ENCODE measurements around the gene MEGF9. TPM values are rescaled to one million over a fixed set of nuclear protein-coding genes. Genes with fewer than 3 reads are reported as not detected.

The MEGF9 gene
- total RNA-seq (10 to 100 TPM; 10.3 to 28.5 (median 21.3) TPM), polyA plus RNA-seq (10 to 100 TPM in 1 of 3 donors, 1 to 10 TPM in 2; 3.9 to 22.4 (median 4.3) TPM)
- long read RNA-seq, donor 1, full-length matches to known transcripts: 3 of 17 reads
- long read RNA-seq, donor 1, partial matches to known transcripts: 14 of 17 reads
- long read RNA-seq, donor 1, other reads (novel, unspliced or antisense): 0 of 17 reads
- long read RNA-seq, donor 2: 0 reads
- long read RNA-seq, donor 3, full-length matches to known transcripts: 1 of 1 reads
- long read RNA-seq, donor 3, partial matches to known transcripts: 0 of 1 reads
- long read RNA-seq, donor 3, other reads (novel, unspliced or antisense): 0 of 1 reads
- long read RNA-seq, donor 4, partial matches to known transcripts: 0 of 2 reads
- long read RNA-seq, donor 4, other reads (novel, unspliced or antisense): 2 of 2 reads
- long read RNA-seq, donor 5, full-length matches to known transcripts: 3 of 7 reads
- long read RNA-seq, donor 5, partial matches to known transcripts: 0 of 7 reads
- long read RNA-seq, donor 5, other reads (novel, unspliced or antisense): 4 of 7 reads
- long read RNA-seq, donor 6, partial matches to known transcripts: 2 of 5 reads
- long read RNA-seq, donor 6, other reads (novel, unspliced or antisense): 3 of 5 reads
- long read RNA-seq, donor 7, full-length matches to known transcripts: 1 of 1 reads
- long read RNA-seq, donor 7, partial matches to known transcripts: 0 of 1 reads
- long read RNA-seq, donor 7, other reads (novel, unspliced or antisense): 0 of 1 reads
- long read RNA-seq, donor 8, full-length matches to known transcripts: 1 of 1 reads
- long read RNA-seq, donor 8, partial matches to known transcripts: 0 of 1 reads
- long read RNA-seq, donor 8, other reads (novel, unspliced or antisense): 0 of 1 reads
- long read RNA-seq, donor 9, full-length matches to known transcripts: 2 of 2 reads
- long read RNA-seq, donor 9, partial matches to known transcripts: 0 of 2 reads
- long read RNA-seq, donor 9, other reads (novel, unspliced or antisense): 0 of 2 reads
- long read RNA-seq, donor 10, full-length matches to known transcripts: 1 of 1 reads
- long read RNA-seq, donor 10, partial matches to known transcripts: 0 of 1 reads
- long read RNA-seq, donor 10, other reads (novel, unspliced or antisense): 0 of 1 reads

DNA sequence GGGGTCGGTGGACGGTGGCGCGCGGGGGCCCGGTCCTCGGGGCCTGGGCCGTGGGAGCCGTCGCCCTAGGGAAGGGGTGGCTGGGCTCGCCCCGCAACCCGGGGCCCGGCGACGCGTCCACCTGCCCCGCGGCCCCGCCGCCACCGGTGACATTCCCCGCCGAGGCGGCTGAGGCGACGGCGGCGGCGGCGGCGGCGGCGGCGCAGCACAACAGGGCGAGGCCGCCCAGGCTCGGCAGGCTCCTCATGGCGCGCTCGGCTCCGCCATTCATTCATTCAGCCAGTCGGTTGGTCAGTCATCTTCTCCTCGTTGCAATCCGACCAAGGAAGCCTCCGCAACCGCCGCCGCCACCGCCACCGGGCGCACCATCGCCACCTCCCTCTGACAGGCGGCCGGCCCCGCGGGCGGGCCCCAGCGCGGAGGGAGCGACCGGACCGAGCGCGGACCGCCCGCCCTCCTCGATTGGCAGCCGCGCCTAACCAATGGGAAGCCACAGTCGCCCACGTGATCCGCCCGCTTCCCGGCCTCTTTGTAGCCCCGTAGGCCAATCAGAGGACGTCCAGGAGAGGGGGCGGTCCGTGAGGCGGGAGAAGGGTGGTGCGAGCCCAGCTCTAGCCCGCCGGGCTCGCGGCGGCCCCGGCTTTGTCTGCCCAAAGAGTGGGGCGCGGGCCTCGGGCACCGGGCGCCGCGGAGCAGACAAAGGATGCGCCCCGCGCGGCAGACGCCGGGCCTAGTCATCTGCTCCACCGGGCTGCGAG lies at the start of gene MEGF9:
Gene MEGF9, minus strand, starts transcription at position 383 of the 758 bp plus-strand sequence. Its CDS starts 112 bp downstream, at position 271.
- Histone ChIP-seq H3K36me3 (replicated peaks in 1 of 2) (no peaks in the 10 kb centered on the region), H3K4me3 (peak within 1 kb of the TSS; percentile 45 to 76 (median 60)), H3K27ac (peak within 1 kb of the TSS; percentile 63 to 90 (median 79)), H3K27me3 (no peaks in the 10 kb centered on the region), H3K4me1 (replicated peaks in 1 of 2) (peaks cover 15 to 49% of the 10 kb centered on the region in 2 donors), H3K9me3 (replicated peaks in 1 of 3) (no peaks in the 10 kb centered on the region)
- peak; percentile 56 to 92 for TF ChIP-seq POLR2A (IDR thresholded peaks at IDR 0.05)
- TF ChIP-seq, protein P1, sequence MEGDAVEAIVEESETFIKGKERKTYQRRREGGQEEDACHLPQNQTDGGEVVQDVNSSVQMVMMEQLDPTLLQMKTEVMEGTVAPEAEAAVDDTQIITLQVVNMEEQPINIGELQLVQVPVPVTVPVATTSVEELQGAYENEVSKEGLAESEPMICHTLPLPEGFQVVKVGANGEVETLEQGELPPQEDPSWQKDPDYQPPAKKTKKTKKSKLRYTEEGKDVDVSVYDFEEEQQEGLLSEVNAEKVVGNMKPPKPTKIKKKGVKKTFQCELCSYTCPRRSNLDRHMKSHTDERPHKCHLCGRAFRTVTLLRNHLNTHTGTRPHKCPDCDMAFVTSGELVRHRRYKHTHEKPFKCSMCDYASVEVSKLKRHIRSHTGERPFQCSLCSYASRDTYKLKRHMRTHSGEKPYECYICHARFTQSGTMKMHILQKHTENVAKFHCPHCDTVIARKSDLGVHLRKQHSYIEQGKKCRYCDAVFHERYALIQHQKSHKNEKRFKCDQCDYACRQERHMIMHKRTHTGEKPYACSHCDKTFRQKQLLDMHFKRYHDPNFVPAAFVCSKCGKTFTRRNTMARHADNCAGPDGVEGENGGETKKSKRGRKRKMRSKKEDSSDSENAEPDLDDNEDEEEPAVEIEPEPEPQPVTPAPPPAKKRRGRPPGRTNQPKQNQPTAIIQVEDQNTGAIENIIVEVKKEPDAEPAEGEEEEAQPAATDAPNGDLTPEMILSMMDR (IDR thresholded peaks at IDR 0.05): peak in 1 of 6 experiments; percentile 12
- WGBS, 4 donors: 0 to 1% (median 0%) methylated on average over 21 to 102 of the region's 102 CpGs; no CpG with 5 or more reads in 1 of the 4 donors
- intact Hi-C loops (cut with DNase I): no loop called here
- DNase-seq: peak; percentile 98 to 99 (median 99)

DNA sequence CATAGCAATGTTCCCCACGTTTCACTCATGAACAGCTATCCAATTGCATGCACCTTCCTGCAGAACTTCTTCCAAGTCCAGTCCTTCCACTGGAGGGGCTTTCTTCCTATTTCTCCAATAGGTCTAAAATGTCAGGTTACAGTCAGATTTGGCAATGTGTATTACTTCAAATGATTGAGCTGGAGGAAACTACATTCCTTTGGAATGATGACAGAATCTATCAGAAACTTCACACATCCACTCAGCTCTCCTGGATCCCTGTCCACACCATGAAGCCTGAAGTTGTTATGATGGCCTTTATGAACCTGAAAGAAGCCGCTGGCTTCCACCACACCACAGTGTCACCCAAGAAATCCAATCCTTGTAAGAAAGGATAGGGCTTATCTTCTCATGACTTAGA lies 46.7 kb upstream of the MEGF9 start:
- DNase-seq: no peak
- intact Hi-C loops (cut with DNase I): loop anchor here in 1 of 2 donors (10.0 kb wide), 1 partner anchor 294 kb away; the partner anchor contains the start of gene C5
- Histone ChIP-seq H3K4me1 (replicated peaks in 1 of 2) (peaks cover 0 to 10% of the 10 kb centered on the region in 2 donors), H3K4me3 (no peak overlapping the region), H3K27ac (no peak overlapping the region), H3K36me3 (replicated peaks in 1 of 2) (peaks cover 0 to 43% of the 10 kb centered on the region in 2 donors), H3K27me3 (no peaks in the 10 kb centered on the region), H3K9me3 (replicated peaks in 1 of 3) (no peaks in the 10 kb centered on the region)
- whole genome bisulfite sequencing, 4 donors: 78 to 88% (median 83%) methylated on average over 2 of the region's 2 CpGs
- TF ChIP-seq, protein P1 (IDR thresholded peaks at IDR 0.05): no peak
- TF ChIP-seq POLR2A (IDR thresholded peaks at IDR 0.05): no peak

DNA sequence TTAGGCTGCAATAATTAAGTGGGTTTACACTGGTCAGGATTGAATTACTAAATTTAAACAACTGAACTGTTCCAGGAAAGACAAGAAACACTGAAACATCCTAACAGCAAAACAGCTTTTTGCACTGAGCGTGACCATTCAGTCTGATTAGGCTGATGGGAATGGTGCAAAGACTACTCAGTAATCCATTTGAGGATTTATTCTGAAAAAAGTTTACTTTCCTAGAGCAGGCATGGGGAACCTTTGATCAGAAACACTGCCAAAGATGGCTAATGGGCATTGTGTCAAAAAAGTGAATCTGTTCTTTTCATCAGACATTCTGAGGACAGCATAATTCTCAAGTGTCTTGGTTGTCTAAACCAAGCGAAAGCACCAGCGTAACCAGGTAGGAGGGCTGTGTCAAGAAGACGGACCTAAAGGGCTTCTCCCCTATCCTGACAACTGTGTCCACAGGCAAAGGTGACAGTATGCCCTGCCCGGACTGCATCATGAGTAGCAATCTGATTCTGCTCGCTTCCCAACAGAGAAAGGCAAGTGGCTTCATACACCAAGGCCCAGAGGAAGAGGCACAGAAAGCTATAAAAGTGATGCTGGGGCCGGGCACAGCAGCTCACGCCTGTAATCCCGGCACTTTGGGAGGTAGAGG lies 45.6 kb upstream of the MEGF9 start:
- no peak for TF ChIP-seq POLR2A (IDR thresholded peaks at IDR 0.05)
- TF ChIP-seq, protein P1 (IDR thresholded peaks at IDR 0.05): no peak
- intact Hi-C loops (cut with DNase I): loop anchor here (5.0 to 10.0 kb wide), 3 partner anchors 175 to 302 kb away; partner anchors contain the start of gene C5 (in 1 of the 2)
- Histone ChIP-seq H3K4me1 (replicated peaks in 1 of 2) (peaks cover 0 to 10% of the 10 kb centered on the region in 2 donors), H3K27ac (no peak overlapping the region), H3K27me3 (no peaks in the 10 kb centered on the region), H3K9me3 (replicated peaks in 1 of 3) (no peaks in the 10 kb centered on the region), H3K4me3 (no peak overlapping the region), H3K36me3 (replicated peaks in 1 of 2) (peaks cover 0 to 40% of the 10 kb centered on the region in 2 donors)
- 93 to 97% (median 95%) methylated on average over 7 to 9 of the region's 9 CpGs for WGBS, 4 donors
- DNase-seq: no peak

Measured in adrenal gland (tissue), 19 donors.